Right atrium auricular region (tissue), 2 donors: ENCODE data around the gene SSBP2. TPM values are rescaled to one million over a fixed set of nuclear protein-coding genes. Genes with fewer than 3 reads are reported as not detected.
A peak's percentile ranks its signal among the peaks of the same experiment; 100 is the strongest.

Source experiments
- DNase-seq: peaks from one replicate; pipeline ENCODE4 v3.0.0-alpha.2; 2019; ENCODE audit warnings: low spot score
- H3K27ac ChIP-seq, 2 donors: fragments of 200-600 bp; sonication (generic); 1 replicate in 1 of 2; 2 replicates in 1 of 2; pipeline ENCODE4 v1.5.1; 2016 to 2019
- H3K27me3 ChIP-seq, 2 donors: fragments of 200-600 bp; sonication (generic); one replicate each; pipeline versions ENCODE4 v1.5.1 to v1.6.0; 2017 to 2019
- H3K36me3 ChIP-seq: fragments of 200-600 bp; sonication (generic); one replicate; pipeline ENCODE4 v1.5.1; 2016
- H3K4me1 ChIP-seq, 2 donors: fragments of 200-600 bp; sonication (generic); one replicate each; pipeline versions ENCODE4 v1.5.1 to v1.6.0; 2017 to 2019
- H3K4me3 ChIP-seq, 2 donors: fragments of 200-600 bp; sonication (generic); 1 replicate in 1 of 2; 2 replicates in 1 of 2; pipeline ENCODE4 v1.5.1; 2017 to 2019; ENCODE audit warnings: mild to moderate bottlenecking in 1 of 2, moderate library complexity in 1 of 2
- H3K9me3 ChIP-seq, 2 donors: fragments of 200-600 bp; sonication (generic); one replicate each; pipeline ENCODE4 v1.5.1; 2019
- CTCF ChIP-seq, 2 donors: fragments of 200-600 bp; sonication (generic); IDR thresholded peaks; one replicate each; pipeline ENCODE4 v1.5.1; 2019; ENCODE audit warnings: antibody characterized with exemption in 2 of 2
- total RNA-seq, 2 donors: library from RNA; depleted of rRNA; stranded (reverse); fragments of >200 nt; gene quantifications; one replicate each; pipeline ENCODE4 v1.1.0, GENCODE V29; 2016

Gene SSBP2
- total RNA-seq, 2 donors from 2014 or later: 29.3 to 55.1 TPM

DNA sequence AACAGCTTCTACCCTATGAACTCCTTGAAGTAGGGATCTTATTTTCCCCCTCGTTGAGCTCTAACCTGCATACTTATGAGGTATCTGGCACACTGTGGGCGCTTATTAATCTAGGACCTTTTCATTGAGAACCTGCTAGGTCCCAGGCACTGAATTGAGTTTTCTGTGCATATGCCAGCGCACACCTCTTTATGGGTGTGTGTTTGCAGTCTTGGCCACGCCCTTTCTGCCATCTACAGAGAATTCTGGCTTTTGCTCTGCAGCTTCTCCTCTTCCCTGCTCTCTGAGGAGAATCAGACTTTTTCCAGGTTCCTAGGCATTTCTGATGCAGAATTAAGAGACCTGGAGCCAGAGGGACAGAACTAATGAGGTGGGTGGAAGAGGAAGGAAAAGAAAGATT, 25.4 kb upstream of the SSBP2 start:
- Histone ChIP-seq H3K4me1 (peaks cover 0 to 22% of the 10 kb centered on the region in 2 donors), H3K36me3 (no peaks in the 10 kb centered on the region), H3K9me3 (peaks cover 0 to 6% of the 10 kb centered on the region in 2 donors), H3K27ac (no peak overlapping the region), H3K27me3 (no peaks in the 10 kb centered on the region), H3K4me3 (no peak overlapping the region)
- no peak for DNase-seq
- no peak for TF ChIP-seq CTCF (IDR thresholded peaks at IDR 0.05)

DNA sequence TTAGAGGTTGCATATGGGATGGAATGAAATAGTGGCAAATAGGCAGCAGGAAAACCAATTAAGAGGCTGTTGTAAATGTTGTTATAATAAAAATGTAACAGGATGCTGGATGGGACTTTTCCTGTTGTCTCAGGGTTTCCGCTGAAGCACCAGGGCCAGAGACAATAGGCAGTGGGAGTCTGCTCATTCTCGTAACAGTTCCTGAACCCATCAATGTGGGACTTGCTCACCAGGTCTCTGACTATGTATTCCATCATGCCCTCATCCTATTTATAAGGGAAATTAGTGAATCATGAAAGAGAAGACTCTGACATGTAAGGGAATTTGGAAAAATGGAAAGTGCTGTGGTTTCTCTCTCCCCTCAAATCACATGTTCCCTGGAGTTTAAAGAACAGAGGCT, 23.5 kb upstream of the SSBP2 start:
- Histone ChIP-seq H3K4me1 (peaks cover 0 to 17% of the 10 kb centered on the region in 2 donors), H3K27me3 (no peaks in the 10 kb centered on the region), H3K27ac (peak overlapping the region; percentile 47 to 60), H3K4me3 (no peak overlapping the region), H3K9me3 (peaks cover 0 to 6% of the 10 kb centered on the region in 2 donors), H3K36me3 (no peaks in the 10 kb centered on the region)
- DNase-seq: no peak
- TF ChIP-seq CTCF (IDR thresholded peaks at IDR 0.05): no peak

DNA sequence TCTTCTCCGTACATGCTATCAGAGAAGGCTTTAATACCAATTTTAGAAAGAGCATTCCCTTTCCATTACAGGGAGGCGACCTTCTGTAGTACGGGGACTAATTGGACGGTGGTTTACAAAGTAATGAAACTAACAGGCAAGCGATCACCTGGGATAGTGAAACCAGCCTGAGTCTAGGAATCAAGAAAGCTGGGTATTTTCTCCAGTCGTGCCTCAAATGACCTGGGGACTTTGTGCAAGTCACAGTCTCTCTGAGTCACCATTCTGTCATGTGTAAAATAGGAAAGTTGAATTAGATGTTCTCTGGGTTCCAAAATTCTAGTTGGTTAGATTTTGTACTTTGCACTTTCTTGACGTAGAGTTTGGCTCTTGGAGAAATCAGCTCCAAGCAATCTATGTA, 22.7 kb upstream of the SSBP2 start:
- Histone ChIP-seq H3K36me3 (no peaks in the 10 kb centered on the region), H3K4me3 (no peak overlapping the region), H3K27me3 (no peaks in the 10 kb centered on the region), H3K4me1 (peaks cover 0 to 9% of the 10 kb centered on the region in 2 donors), H3K27ac (peak overlapping the region; percentile 47 to 60), H3K9me3 (peaks cover 0 to 6% of the 10 kb centered on the region in 2 donors)
- DNase-seq: no peak
- TF ChIP-seq CTCF (IDR thresholded peaks at IDR 0.05): no peak

GRCh38 chr5:81773161-81773560, 22.3 kb upstream of the SSBP2 start:
- Histone ChIP-seq H3K9me3 (peaks cover 0 to 6% of the 10 kb centered on the region in 2 donors), H3K27me3 (no peaks in the 10 kb centered on the region), H3K27ac (peak overlapping the region; percentile 47 to 60), H3K4me3 (no peak overlapping the region), H3K4me1 (peaks cover 0 to 5% of the 10 kb centered on the region in 2 donors), H3K36me3 (no peaks in the 10 kb centered on the region)
- TF ChIP-seq CTCF (IDR thresholded peaks at IDR 0.05): no peak
- DNase-seq: no peak

- H3K36me3 ChIP-seq: no peaks in the 10 kb centered on the region
- H3K27ac ChIP-seq: no peak overlapping the region
- no peaks in the 10 kb centered on the region for H3K4me1 ChIP-seq
- H3K9me3 ChIP-seq: peaks cover 0 to 6% of the 10 kb centered on the region in 2 donors
- no peak for DNase-seq
- H3K27me3 ChIP-seq: no peaks in the 10 kb centered on the region
- H3K4me3 ChIP-seq: no peak overlapping the region
- no peak for TF ChIP-seq CTCF (IDR thresholded peaks at IDR 0.05)
Observed at GRCh38 chr5:81772488-81772887, 21.6 kb upstream of the SSBP2 start.

DNA sequence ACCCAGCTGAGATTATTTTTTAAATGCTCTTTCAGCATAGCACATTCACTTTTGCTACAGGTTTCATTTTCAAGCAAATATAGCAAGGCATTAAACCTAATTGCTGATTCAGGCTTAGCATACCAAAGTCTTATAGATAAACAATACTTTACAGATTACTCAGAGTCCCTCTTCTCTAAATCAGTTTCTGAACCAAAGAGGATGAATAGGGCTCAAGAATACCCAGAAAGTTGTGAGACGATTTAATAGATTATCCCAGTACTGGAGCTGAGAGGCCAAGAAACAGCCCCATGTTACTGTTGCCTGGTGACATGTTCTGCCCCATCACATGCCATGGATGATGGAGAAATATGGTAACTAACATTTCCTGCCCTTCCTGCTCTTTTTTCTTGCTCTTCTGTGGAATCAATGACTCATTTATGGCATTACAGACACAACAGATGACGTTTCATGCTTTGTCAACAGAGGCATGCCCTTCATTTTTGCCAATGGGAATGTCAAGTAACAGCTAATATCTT, 18.1 kb upstream of the SSBP2 start:
- no peak overlapping the region for H3K27ac ChIP-seq
- no peak for DNase-seq
- H3K4me1 ChIP-seq: no peaks in the 10 kb centered on the region
- no peak for TF ChIP-seq CTCF (IDR thresholded peaks at IDR 0.05)
- H3K4me3 ChIP-seq: no peak overlapping the region
- peaks cover 0 to 6% of the 10 kb centered on the region in 2 donors for H3K9me3 ChIP-seq
- H3K36me3 ChIP-seq: no peaks in the 10 kb centered on the region
- H3K27me3 ChIP-seq: no peaks in the 10 kb centered on the region
